Activated CD8-positive, alpha-beta memory T cell treated with anti-CD3 and anti-CD28 coated beads, Interleukin-2, amount 50 U/mL, for 24 hours (primary cell): ENCODE results near the gene PRKAR1B.
"Not testable (repeated sequence)": the region's sequence is repeated elsewhere in the genome, so short reads cannot be mapped to it uniquely, and the experiment has no call there.

ENCODE experiments used
- DNase-seq: peaks from one replicate; pipeline ENCODE4 v3.0.0-alpha.2; 2020; ENCODE audit errors: extremely low read depth

PRKAR1B gene

DNA sequence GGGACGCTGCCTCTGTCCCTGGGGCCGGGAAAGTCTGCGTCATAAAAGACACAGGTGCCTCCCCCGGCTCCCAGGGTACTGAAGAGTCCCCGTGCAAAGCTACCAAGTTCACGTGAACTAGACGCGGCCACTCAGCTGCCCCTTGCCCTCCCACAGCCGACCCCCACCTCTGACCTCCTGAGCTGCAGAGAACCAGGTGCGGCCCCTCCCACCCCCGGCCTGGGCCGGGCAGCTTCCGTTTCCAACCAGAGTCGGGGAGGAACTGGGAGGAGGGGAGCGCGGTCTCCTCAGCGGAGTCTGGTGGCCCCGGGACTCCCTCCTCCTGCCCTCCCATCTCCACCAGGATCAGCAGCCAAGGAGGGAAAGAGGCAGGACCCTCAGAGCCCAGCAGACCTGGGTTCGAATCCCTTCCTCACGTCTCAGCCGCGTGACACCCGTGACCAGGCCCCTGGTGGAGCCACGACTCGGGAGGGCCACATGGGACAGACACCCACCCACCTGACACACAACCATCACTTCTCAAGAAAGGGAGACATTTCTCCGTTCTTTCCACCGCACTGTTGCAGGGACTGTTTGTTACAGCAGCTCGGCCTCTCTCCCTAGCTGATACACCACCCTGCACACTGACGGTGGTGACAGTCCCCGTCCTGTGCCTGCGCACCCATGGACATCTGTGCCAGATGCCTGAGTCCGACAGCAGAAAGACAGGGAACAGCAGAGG, 170.1 kb downstream of the PRKAR1B start:
- no peak for DNase-seq

DNA sequence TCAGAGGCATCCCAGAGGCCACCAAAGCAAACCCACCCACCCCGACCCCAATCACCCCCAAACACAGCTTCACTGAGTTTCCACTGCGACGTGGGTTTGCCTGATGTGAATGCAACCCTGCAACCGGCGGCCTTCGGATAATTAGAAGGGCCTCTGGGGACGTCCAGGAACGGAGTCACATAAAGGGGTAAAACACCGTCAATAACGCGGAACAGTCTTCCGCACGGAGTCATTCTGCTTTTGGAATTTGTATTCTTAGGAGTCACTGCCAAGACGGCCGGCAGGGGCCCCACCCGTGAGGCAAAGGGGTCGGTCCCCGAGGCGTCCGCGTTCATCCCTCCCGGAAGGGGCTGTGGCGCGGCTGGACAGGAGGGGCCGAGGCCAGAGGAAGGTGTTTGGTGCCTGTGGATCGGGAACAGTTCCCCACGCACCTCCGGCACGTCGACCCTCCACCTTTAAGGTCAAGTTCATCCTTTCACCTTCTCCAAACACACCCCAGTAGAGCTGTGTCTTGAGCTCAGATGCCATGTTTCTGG, 170.7 kb downstream of the PRKAR1B start:
- DNase-seq = no peak

- DNase-seq = no peak
Measured at GRCh38 chr7:555551-556160, 171.4 kb downstream of the PRKAR1B start.

- no peak for DNase-seq
Measured at GRCh38 chr7:553636-554111, 173.4 kb downstream of the PRKAR1B start.

DNA sequence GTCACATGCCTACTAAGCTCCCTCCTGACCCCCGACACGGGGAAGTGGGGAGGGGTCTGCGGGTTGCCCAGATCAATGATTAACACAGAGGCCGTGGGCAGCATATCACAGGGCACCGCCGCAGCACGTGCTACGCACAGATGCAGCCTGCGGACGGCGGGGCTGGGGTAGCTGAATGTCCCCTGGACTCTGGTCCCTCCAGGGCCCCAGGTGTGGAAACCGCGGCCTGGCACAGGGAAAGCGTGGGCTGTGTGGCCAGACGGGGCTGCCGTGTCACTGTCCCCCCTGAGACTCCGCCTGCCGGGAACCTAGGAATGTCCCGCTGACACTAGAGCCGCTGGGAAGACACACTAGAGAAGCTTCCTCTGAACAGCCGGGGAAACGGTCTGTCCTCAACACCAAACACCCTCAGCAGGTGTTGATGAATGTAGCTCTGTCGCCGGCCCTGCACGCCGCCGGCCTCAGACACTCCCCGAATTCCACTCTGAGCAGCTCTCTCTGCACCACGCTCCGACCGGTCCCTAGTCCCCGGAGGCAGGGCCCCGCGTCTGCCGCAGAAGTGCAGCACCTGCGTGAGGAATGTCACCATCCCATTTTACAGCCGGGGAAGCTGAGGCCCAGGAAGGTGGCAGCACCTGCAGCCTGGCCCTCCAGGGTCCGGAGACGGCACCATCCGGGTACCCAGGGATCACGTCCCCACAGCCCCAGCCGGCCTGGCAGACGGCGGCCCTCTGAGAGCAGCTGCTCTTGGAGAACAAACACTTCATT, 174.0 kb downstream of the PRKAR1B start:
- DNase-seq = no peak

DNA sequence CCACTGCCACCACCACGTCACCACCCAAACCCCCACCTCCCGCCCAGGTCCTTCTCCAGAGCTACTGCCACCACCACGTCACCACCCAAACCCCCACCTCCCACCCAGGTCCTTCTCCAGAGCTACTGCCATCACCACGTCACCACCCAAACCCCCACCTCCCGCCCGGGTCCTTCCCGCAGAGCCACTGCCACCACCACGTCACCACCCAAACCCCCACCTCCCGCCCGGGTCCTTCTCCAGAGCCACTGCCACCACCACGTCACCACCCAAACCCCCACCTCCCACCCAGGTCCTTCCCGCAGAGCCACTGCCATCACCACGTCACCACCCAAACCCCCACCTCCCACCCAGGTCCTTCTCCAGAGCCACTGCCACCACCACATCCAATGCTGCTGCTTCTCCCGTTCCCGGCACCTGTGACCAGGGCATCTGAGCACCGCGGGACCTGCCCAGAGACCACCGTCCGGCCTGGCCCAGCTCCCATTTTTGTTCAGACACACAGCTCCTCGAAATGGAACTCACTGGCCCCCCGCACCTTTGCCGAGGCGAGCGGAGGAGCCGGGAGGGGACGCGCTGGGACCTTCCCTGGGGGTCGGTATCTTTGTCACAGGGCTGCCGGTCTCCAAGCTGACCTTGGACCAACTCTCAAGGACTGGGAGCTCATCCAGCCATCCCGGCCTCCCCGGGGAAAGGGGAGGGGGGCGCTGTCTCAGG, 174.8 kb downstream of the PRKAR1B start:
- DNase-seq = not testable (repeated sequence)

GRCh38 chr7:551615-551970, 175.5 kb downstream of the PRKAR1B start:
- not testable (repeated sequence) for DNase-seq

GRCh38 chr7:550881-551614, 176.0 kb downstream of the PRKAR1B start:
- DNase-seq = no peak

GRCh38 chr7:549891-550625, 177.0 kb downstream of the PRKAR1B start:
- no peak for DNase-seq

DNA sequence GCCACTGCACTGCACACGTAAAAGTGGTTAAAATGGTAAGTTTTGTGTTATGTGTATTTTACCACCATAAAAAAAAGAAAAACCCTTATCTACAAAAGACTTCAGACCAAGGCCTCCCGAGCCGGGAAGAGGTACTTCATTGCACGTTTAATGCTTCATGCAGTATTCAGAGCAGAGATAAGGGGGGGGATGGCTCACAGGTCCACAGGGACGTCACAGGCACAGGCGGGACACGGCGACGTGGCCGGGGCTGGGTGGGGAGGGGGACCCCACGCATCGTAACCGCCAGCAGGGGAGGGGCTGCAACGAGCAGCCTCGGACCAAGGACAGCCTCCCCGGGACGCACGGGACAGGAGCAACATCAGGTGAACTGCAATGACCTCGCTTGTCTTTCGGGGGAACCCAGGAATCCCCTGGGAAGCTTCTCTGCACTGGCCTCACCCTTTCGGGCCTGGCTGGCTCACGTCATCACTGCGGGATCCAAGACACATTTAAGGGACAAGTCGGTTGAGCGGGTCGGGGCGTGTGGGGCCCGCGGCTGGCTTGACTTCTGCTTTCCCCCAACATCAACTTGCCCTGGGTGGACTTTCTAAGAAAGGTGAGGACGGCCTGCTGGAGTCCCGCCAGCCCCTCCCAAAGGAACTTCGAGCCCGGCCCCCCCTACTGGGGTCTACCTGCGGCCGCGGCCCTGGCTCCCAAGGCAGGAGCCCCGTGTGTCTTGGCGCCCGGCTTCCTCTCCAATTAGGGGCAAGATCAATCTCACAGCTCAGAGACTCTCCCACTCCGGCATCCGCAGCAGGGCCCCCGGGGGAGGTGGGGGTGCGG, 177.8 kb downstream of the PRKAR1B start:
- DNase-seq = no peak

GRCh38 chr7:548401-548800, 178.7 kb downstream of the PRKAR1B start:
- no peak for DNase-seq

DNA sequence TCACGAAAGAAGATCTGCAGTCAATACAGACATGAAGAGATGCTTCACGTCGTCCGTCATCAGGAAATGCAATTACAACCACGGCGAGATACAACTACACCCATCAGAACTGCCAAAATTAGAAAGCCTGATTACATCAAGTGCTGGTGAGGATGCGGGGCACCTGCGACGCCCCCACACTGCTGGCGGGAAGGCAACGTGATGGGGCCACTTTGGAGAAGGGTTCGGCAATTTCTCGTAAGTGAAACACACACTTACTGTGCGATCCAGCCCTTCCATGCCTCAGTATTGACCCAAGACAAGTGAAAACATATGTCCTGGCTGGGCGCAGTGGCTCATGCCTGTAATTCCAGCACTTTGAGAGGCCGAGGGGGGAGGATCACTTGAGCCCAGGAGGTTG, 181.6 kb downstream of the PRKAR1B start:
- no peak for DNase-seq

- DNase-seq = no peak
Measured at GRCh38 chr7:544338-545221, 182.5 kb downstream of the PRKAR1B start.

- DNase-seq = no peak
Measured at GRCh38 chr7:543501-544337, 183.4 kb downstream of the PRKAR1B start.

DNA sequence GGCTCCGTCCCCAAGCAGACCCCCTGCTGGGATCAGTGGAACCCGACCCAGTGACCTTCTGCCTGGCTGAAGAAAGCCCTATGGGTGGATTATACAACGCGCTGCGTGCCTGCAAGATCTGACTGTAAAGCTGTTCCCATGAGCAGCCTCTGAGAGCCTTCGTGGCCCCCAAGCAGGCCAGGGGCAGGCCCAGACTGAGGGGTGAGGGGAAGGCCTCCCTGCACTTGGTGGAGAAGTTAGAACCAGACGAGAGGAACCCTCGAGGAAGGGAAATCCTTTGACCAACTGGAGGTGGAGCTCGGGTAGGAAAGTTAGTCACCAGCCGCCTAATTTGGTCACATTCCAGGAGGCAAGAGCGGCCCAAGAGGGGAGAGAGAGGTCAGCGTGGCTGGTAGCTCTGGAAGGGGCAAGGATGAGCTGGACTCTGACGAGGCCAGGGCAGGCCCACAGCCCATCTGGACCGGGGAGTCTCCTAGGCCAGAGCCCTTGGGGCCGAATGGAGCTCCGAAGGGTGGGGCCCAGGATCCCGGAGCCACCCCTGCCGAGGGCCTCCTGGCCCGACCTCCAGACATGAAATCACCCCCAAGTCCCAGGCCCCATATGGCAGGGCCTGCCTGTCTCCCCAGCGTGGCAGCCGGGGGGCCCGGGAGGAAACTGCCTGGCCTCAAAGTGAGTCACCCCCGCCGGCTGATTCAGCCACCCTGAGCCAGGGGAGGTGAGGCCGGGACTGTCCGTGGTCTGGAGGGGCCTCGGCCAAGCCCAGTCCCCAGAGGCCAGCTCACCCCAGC, 184.2 kb downstream of the PRKAR1B start:
- no peak for DNase-seq

DNA sequence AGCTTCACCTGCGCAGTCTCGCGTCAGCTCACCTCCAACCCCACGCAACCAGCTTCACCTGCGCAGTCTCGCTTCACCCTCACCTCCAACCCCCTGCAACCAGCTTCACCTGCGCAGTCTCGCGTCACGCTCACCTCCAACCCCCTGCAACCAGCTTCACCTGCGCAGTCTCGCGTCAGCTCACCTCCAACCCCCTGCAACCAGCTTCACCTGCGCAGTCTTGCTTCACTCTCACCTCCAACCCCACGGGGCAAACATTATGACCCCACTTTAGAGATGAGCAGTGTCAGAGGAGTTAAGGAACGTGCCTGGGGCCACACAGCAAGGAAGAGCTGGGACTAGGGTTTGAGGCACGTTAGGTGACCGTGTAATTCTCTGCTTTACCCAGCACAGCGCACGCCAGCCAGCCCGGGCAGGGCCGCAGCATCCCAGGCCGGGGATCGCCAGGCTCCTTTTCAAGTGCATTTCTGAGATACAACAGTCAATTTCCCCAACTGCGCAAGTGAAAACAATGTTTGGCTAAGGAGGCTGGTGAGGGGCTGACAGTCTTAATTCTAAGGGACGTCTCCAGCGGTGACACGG, 184.9 kb downstream of the PRKAR1B start:
- DNase-seq = no peak
